ENCODE measurements around the gene USHBP1. TPM values are rescaled to one million over a fixed set of nuclear protein-coding genes. Genes with fewer than 3 reads are reported as not detected.

Gene USHBP1
- polyA plus RNA-seq, 4 donors: 4.8 to 8.0 (median 7.6) TPM

DNA sequence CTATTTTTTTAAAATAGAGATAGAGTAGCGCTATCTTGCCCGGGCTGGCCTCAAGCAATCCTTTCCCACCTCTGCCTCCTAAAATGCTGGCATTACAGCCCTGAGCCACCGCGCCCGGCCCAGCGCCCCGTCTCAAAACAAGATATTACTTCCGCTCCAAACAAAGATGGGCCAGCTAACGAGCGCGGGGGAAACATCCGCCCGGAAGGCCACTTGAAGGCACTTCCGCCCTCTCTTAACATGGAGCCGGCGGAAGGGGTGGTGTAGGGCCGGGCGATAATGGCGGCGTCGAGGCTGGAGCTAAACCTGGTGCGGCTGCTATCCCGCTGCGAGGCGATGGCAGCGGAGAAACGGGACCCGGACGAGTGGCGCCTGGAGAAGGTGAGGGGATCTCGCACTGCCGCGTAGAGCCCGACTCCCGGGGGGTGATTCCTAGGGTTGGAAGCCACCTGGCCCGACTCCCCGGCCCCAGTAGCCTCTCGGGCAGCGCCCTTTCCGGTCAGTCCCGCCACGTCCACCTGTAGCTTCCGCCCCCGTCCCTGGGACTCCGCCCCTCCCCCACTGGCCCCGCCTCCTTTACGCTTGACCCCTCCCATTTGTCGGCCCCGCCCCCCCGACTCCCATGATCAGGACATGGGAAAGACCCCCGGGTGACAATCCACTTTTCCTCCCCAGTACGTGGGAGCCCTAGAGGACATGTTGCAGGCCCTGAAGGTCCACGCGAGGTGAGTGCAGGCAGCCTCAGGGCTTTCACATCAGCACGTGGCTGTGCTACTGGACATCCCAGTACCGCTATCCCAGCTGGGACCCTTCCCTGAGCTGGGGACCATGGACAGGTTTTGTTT is 49.2 kb downstream of the USHBP1 start, which contains the start of gene USE1:
Gene USE1, plus strand, starts transcription at position 231 of the 845 bp plus-strand sequence. Its CDS starts 49 bp downstream, at position 280.
- peak; percentile 78 to 92 (median 86) for DNase-seq (ENCODE audit: low read depth in 4 of 4, low spot score in 2 of 4)

DNA sequence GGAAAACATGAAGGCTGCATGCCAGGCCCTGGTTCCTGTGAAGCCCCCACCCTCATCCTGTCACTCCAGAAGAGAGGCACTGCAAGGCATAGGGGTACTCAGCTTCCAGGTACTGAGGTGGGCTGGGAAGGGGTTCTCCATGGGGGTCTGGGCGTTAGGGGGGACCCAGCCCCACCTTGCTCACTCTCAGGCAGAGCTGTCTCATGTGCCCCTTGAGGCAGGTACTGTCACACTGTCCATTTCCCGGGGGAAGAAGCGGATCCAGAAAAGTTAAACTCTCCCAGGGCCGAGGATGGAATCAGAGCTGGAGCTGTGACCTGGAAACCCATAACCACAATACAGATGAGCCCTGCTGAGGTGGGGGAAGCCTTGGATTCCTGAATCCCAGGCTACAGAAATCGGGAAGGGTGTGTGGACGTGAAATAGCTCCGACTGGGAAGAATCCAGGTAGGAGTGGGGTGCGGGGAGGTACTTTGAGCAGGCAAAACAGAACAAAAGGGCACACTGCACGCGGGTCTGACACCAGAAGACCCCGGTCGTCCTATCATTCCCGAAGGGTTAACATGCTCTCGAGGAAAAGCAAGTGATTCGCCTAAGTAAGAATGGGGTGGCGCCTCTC is 49.9 kb downstream of the USHBP1 start:
- DNase-seq (ENCODE audit: low read depth in 4 of 4, low spot score in 2 of 4): no peak

DNA sequence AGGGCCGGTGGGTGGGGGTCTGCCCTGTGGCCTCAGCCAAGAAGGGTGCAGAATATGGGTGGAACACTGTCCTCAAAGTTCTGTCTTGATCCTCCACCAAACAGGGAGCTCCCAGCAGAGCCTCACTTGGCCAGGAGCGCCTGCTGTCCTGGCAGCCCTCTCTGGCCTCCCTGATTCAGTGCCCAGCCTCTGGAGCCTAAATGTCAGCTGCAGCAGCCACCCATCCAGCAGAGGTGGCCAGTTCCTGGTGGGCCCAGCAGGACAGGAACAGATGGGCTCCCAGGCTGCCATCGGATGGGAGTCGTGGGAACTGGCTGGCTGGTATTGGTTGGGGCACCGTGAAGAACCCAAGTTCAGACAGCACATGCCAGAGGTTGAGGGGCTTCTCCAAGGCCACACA is 51.2 kb downstream of the USHBP1 start:
- no peak for DNase-seq (ENCODE audit: low read depth in 4 of 4, low spot score in 2 of 4)

DNA sequence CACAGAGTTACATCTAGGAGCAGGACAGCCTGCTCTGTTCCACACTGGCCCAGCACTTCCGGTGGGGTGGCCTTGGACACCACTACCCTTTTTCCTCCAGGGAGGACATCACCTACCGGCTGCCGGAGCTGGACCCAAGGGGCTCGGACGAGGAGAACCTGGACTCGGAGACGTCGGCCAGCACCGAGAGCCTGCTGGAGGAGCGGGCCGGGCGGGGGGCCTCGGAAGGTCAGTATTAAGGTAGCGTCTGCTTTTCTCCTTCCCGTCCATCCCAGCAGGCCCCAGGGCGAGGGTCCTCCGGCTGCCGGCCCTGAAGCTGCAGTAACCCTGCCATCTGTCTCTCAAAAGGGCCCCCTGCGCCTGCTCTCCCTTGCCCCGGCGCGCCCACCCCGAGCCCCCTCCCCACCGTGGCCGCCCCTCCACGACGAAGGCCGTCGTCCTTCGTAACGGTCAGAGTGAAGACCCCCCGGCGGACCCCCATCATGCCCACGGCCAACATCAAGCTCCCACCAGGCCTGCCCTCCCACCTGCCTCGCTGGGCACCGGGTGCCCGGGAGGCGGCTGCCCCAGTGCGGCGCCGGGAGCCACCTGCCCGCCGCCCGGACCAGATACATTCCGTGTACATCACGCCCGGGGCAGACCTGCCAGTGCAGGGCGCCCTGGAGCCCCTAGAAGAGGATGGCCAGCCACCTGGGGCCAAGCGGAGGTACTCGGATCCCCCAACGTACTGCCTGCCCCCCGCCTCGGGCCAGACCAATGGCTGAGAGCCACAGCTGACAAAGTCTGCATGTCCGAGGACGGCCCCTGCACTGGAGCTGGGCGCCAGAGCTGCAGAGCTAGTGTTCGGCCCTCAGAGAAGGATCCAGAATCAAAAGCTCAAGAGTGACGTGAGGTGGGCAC is 52.7 kb downstream of the USHBP1 start:
- no peak for DNase-seq (ENCODE audit: low read depth in 4 of 4, low spot score in 2 of 4)

DNA sequence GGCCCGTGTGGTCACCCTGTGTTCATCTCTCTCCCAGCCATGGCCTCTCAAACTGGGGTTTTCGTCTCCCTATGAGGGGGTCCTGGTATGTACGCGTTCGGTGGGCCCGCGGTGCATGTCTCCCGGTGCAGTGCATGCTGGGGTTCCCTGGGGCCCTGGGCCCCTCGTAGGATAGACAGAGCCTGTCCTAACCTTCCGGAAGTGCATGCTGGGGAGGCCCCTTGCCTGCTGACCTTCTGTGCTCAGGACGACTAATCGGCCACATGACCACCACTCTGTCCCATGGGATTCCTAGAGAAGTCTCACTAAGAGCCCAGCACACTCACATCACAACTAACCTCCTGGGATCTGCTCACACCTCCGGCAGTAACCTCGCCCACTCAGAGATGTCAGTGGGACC is 54.2 kb downstream of the USHBP1 start:
- DNase-seq (ENCODE audit: low read depth in 4 of 4, low spot score in 2 of 4): no peak

DNA sequence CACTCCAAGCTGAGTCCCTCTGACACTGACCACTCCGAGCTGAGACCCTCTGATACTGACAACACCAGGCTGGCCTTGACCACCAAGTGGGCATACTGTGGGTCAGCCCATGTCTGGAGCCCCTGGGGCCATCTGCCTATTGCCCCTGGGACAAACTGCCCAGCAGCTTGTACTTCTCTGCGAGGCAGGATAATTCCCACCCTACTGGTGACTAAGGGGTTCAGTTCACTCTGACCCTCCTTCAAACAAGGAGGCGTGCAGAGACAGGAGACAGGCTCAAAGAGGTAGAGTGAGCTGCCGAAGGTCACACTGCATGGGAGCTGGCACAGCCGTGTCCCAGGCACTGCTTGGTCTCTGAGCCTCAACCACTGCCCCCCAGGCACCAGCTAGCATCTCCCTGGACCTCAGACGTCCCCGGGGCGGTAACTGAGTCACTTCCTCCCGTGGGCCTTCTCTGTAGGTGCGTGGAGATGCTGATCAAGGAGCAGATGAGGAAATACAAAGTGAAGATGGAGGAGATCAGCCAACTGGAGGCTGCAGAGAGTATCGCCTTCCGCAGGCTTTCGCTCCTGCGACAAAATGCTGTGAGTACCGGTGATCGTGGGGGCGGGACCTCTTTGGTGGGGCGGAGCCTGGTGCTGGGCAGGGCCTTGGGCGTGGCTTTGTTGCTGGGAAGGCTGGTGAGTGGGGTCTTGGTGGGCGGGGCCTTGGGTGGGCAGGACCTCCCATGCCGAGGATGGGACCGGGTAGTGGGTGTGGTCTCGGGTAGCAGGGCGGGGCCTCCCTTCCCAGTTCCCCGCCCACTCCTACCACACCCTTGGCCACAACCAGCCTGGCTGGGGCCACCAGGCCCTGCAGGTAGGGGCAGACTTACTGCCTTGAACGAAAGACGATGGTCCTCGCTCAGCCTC is 55.2 kb downstream of the USHBP1 start:
- DNase-seq (ENCODE audit: low read depth in 4 of 4, low spot score in 2 of 4): no peak

DNA sequence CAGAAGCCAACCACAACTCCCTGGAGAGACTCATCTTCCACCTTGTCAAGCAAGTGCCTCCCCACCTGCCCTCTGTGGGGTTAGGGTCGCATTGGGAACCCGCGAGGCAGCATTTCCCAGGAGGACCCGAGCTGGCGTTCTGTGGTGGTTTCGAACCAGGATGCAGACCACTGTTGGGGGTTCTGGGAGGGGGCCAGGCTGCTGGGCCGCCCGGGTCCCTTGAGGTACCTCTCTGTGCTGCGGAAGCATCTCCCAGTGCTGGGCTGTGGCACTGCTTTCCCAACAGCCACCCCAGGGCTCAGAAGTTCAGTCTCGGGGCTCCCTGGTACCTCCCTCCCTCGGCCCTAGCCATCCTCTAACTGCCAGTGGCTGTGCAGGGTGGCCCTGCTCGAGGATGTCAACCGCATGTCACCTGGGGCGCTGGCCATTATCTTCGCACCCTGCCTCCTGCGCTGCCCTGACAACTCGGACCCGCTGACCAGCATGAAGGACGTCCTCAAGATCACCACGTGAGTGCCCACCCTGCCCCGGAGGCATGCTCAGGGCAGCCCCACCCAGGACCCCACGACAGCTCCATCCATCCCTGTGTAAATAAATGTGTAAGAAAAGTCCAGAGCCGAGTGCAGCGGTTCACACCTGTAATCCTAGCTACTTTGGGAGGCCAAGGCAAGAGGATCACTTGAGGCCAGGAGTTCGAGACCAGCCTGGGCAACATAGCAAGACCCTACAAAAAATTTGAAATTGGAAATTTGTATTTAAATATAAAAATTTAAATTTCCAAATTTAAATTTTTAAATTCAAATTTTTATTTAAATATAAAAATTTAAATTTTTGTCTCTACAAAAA is 57.6 kb downstream of the USHBP1 start:
- no peak for DNase-seq (ENCODE audit: low read depth in 4 of 4, low spot score in 2 of 4)

DNA sequence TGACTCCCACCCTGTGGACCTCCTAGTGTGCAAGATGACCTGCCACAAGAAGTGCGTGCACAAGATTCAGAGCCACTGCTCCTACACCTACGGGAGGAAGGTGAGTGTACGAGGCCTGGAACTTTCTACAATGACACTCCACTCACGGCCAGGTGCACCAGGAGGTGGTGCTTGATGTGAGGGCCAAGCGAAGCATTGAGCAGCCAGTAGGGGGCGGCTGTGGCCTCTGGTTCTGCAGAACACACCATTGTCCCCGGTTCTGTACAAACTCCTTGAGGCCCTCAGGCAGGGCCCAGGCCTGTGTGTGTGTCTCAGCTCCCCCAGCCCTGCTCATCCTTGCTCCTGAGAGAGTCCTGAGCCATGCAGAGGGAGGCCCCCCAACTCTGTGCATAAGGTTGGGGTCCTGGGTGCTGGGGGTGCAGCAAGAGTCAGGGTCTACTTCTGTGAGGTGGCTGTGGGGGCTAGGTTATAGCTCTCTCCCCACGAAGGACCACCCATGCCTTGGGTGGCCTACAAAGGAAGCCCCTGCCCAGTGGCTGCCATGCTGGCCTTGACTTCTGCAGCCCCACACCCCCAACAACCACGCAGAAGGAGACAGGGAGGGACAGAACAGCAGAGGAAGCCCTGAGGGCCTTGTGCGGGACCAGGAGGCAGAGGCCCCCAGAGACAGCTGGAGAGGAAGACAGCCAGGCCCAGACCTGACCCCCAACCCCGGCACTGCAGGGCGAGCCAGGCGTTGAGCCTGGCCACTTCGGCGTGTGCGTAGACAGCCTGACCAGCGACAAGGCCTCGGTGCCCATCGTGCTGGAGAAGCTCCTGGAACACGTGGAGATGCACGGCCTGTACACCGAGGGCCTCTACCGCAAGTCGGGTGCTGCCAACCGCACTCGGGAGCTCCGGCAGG is 59.1 kb downstream of the USHBP1 start:
- no peak for DNase-seq (ENCODE audit: low read depth in 4 of 4, low spot score in 2 of 4)

DNA sequence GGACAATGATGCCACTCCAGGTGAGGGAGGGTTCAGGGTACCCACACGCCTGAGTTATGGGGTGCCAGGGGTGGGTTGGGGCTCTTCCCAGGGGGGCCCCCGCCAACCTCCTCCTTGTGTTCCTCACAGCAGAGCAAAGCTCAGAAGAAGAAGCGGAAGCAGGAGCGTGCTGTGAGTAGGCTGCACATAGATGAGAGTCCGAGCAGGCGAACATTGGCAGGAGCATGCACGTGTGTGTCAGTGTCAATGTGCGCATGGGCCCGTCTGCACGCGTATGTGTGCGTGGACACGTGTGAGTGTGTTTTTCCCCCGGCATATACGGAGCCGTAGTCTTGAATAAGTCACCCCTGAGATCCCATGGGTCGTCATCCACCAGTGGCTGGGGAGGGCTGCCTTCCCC is 61.8 kb downstream of the USHBP1 start:
- no peak for DNase-seq (ENCODE audit: low read depth in 4 of 4, low spot score in 2 of 4)

DNA sequence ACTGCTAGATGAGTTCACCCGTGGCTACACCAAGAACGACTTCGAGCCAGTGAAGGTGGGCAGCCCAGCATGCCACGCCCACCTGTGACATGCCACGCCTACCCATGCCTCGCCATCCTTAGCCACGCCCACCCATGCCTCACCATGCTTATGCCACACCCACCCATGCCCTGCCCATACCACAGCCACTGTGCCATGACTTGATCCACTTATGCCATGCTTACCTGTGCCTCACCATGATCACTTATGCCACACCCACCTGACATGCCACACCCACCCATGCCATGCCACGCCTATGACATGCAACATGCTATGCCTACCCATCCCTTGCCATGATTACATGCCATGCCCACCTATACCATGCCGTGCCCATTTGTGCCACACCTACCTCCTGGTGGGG is 62.3 kb downstream of the USHBP1 start:
- DNase-seq (ENCODE audit: low read depth in 4 of 4, low spot score in 2 of 4): no peak

DNA sequence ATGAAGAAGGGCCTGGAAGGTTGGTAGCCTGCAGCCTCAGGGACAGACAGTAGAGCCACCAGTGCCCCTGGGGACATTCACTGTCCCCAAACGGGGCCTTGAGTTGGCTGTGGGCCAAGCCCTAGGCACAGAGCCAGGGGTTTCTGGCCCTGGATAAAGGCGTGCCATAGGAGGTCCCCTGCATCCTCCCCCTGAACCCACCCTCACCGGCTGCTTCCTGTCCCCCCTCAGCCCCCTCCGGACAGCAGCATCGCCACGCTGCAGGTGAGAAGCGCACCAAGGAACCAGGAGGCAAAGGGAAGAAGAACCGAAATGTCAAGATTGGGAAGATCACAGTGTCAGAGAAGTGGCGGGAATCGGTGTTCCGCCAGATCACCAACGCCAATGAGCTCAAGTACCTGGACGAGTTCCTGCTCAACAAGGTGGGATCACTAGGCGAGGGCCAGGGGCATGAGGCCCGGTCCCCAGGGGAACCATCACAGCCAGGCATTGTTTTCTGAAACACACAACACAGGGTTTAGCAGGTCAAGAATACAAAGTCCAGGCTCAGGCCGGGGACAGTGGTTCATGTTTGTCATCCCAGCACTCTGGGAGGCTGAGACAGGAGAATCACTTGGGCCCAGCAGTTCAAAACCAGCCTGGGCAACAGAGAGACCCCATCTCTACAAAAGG is 64.0 kb downstream of the USHBP1 start:
- DNase-seq (ENCODE audit: low read depth in 4 of 4, low spot score in 2 of 4): no peak

Other genes starting within 250 kb of the USHBP1 start
- 10 to 100 TPM; 32.8 to 61.5 (median 45.7) TPM for gene CPAMD8, start 237.9 kb downstream of the USHBP1 start, polyA plus RNA-seq (ENCODE audit: insufficient read length in 4 of 4)
- 10 to 100 TPM; 11.7 to 17.0 (median 15.5) TPM for gene HAUS8, start 189.3 kb downstream of the USHBP1 start, polyA plus RNA-seq (ENCODE audit: insufficient read length in 4 of 4)
- 10 to 100 TPM; 45.2 to 74.4 (median 53.9) TPM for gene MYO9B, start 189.0 kb downstream of the USHBP1 start, polyA plus RNA-seq (ENCODE audit: insufficient read length in 4 of 4)
- gene USE1, start 49.4 kb downstream of the USHBP1 start, polyA plus RNA-seq (ENCODE audit: insufficient read length in 4 of 4): 10 to 100 TPM; 27.1 to 37.3 (median 31.3) TPM
- gene OCEL1, start 38.5 kb downstream of the USHBP1 start, polyA plus RNA-seq (ENCODE audit: insufficient read length in 4 of 4): 10 to 100 TPM; 18.6 to 25.7 (median 23.2) TPM
- 10 to 100 TPM; 35.1 to 64.1 (median 48.9) TPM for gene NR2F6, start 18.8 kb downstream of the USHBP1 start, polyA plus RNA-seq (ENCODE audit: insufficient read length in 4 of 4)
- gene BABAM1, start 2.7 kb upstream of the USHBP1 start, polyA plus RNA-seq (ENCODE audit: insufficient read length in 4 of 4): 100 to 1,000 TPM in 3 of 4 donors, 10 to 100 TPM in 1; 99.9 to 118 (median 108) TPM
- gene ANKLE1, start 17.2 kb upstream of the USHBP1 start, polyA plus RNA-seq (ENCODE audit: insufficient read length in 4 of 4): 1 to 10 TPM in 2 of 4 donors, under 1 TPM in 2; 0.86 to 2.3 (median 1.3) TPM
- gene ABHD8, start 38.7 kb upstream of the USHBP1 start, polyA plus RNA-seq (ENCODE audit: insufficient read length in 4 of 4): 10 to 100 TPM in 3 of 4 donors, 1 to 10 TPM in 1; 7.8 to 15.5 (median 12.6) TPM
- gene MRPL34, start 41.1 kb upstream of the USHBP1 start, polyA plus RNA-seq (ENCODE audit: insufficient read length in 4 of 4): 10 to 100 TPM; 48.5 to 77.6 (median 57.3) TPM
- 10 to 100 TPM; 31.3 to 48.7 (median 42.8) TPM for gene DDA1, start 44.8 kb upstream of the USHBP1 start, polyA plus RNA-seq (ENCODE audit: insufficient read length in 4 of 4)
- 10 to 100 TPM in 3 of 4 donors, 1 to 10 TPM in 1; 8.3 to 21.1 (median 13.1) TPM for gene ANO8, start 70.1 kb upstream of the USHBP1 start, polyA plus RNA-seq (ENCODE audit: insufficient read length in 4 of 4)
- gene GTPBP3, start 72.8 kb upstream of the USHBP1 start, polyA plus RNA-seq (ENCODE audit: insufficient read length in 4 of 4): 10 to 100 TPM; 15.7 to 37.9 (median 24.6) TPM
- 100 to 1,000 TPM; 162 to 238 (median 195) TPM for gene PLVAP, start 112.6 kb upstream of the USHBP1 start, polyA plus RNA-seq (ENCODE audit: insufficient read length in 4 of 4)
- 1 to 10 TPM in 2 of 4 donors, under 1 TPM in 2; 0.83 to 6.2 (median 3.3) TPM for gene CCDC194, start 129.5 kb upstream of the USHBP1 start, polyA plus RNA-seq (ENCODE audit: insufficient read length in 4 of 4)
- 100 to 1,000 TPM; 103 to 178 (median 119) TPM for gene BST2, start 140.9 kb upstream of the USHBP1 start, polyA plus RNA-seq (ENCODE audit: insufficient read length in 4 of 4)
- 10 to 100 TPM; 53.2 to 97.6 (median 80.9) TPM for gene MVB12A, start 155.3 kb upstream of the USHBP1 start, polyA plus RNA-seq (ENCODE audit: insufficient read length in 4 of 4)
- gene TMEM221, start 183.9 kb upstream of the USHBP1 start, polyA plus RNA-seq (ENCODE audit: insufficient read length in 4 of 4): 1 to 10 TPM; 2.4 to 3.9 (median 3.3) TPM
- gene NXNL1, start 196.2 kb upstream of the USHBP1 start, polyA plus RNA-seq (ENCODE audit: insufficient read length in 4 of 4): under 1 TPM in 2 of 4 donors, not detected in 2; 0.26 to 0.28 TPM
- 10 to 100 TPM; 10.7 to 24.7 (median 19.1) TPM for gene SLC27A1, start 205.8 kb upstream of the USHBP1 start, polyA plus RNA-seq (ENCODE audit: insufficient read length in 4 of 4)
- gene PGLS, start 246.9 kb upstream of the USHBP1 start, polyA plus RNA-seq (ENCODE audit: insufficient read length in 4 of 4): 100 to 1,000 TPM in 1 of 4 donors, 10 to 100 TPM in 3; 57.6 to 100 (median 81.2) TPM